K562 (cell line): ENCODE data around the gene ATCAY. TPM values are rescaled to one million over a fixed set of nuclear protein-coding genes. Genes with fewer than 3 reads are reported as not detected.

Experiments
- ATAC-seq: fragments of 200-7000 bp; cut with Tn5 transposase; 3 replicates; pipeline ENCODE4 v1.9.1; 2020; ENCODE audit warnings: moderate library complexity
- BruUV-seq: library from RNA; stranded (reverse); fragments of 400-500 nt; replicated peaks from 2 replicates; lab custom pipeline; 2021; lab: Mats Ljungman, UMichigan
- CTCF ChIA-PET: fragments of 300-600 bp; formaldehyde crosslinking; extraction: SDS; loops from one replicate; lab custom pipeline; 2021; ENCODE audit warnings: low intra/inter-chr PET ratio; lab: Yijun Ruan, JAX
- POLR2A ChIA-PET: fragments of 300-600, 350-650 bp; sonication (Branson Sonifier 250); formaldehyde crosslinking; extraction: SDS; loops from one replicate; lab custom pipeline; 2021; ENCODE audit warnings: antibody characterized with exemption, inconsistent platforms; lab: Yijun Ruan, JAX
- DNase-seq, 4 experiments: peaks; one replicate each; pipeline versions ENCODE4 v3.0.0 to v3.0.0-alpha.2; 2011 to 2018; ENCODE audit warnings: low spot score in 3 of 4, mixed read lengths in 3 of 4; ENCODE audit errors: extremely low read depth in 1 of 4
- FAIRE-seq: peaks from 2 replicates; lab custom pipeline; 2011; peaks lifted over from hg19 to GRCh38; lab: Jason Lieb, UNC
- H2AFZ ChIP-seq: 2 replicates; pipeline ENCODE4 v1.6.0; 2011; ENCODE audit warnings: low read depth, low read length, control low read depth, inconsistent platforms
- H3K27ac ChIP-seq: fragments of 200-600 bp; 3 replicates; pipeline ENCODE4 v1.8.0; 2011; ENCODE audit warnings: low read depth, mild to moderate bottlenecking, control low read depth, inconsistent platforms, low read length, moderate library complexity, mixed read lengths; ENCODE audit errors: extremely low read depth
- H3K27me3 ChIP-seq, 2 experiments: fragments of 300-600 bp in 1 of 2; 2 replicates in 1 of 2; 3 replicates in 1 of 2; pipeline versions ENCODE4 v1.6.0 to v1.8.0; 2011; ENCODE audit warnings: inconsistent platforms in 2 of 2, low read length in 2 of 2, mild to moderate bottlenecking in 1 of 2, mixed read lengths in 1 of 2, moderate library complexity in 1 of 2; ENCODE audit not compliant: control insufficient read depth in 2 of 2, insufficient read depth in 2 of 2
- H3K36me3 ChIP-seq: fragments of 300-600 bp; 3 replicates; pipeline ENCODE4 v1.8.0; 2011; ENCODE audit warnings: mild to moderate bottlenecking, low read length, inconsistent platforms; ENCODE audit not compliant: control insufficient read depth, insufficient read depth
- H3K4me1 ChIP-seq, 2 experiments: fragments of 200-600 bp in 1 of 2; replicated peaks in 1 of 2; 2 replicates in 1 of 2; 3 replicates in 1 of 2; pipeline versions ENCODE4 v1.5.1 to v1.8.0; 2011; ENCODE audit warnings: inconsistent platforms in 2 of 2, low read length in 2 of 2, mild to moderate bottlenecking in 1 of 2, mixed read lengths in 1 of 2, moderate library complexity in 1 of 2; ENCODE audit not compliant: control insufficient read depth in 2 of 2, insufficient read depth in 2 of 2
- H3K4me2 ChIP-seq: 2 replicates; pipeline ENCODE4 v1.6.1; 2011; ENCODE audit warnings: low read length, control low read depth, inconsistent platforms, mixed read lengths; ENCODE audit not compliant: insufficient read depth
- H3K4me3 ChIP-seq: fragments of 200-600 bp; sonication (generic), shearing (Covaris generic); 2 replicates; pipeline ENCODE4 v1.5.1; 2016; ENCODE audit warnings: control low read depth, inconsistent platforms
- H3K79me2 ChIP-seq: fragments of 200-600 bp; 3 replicates; pipeline ENCODE4 v1.8.0; 2011; ENCODE audit warnings: low read length, inconsistent platforms; ENCODE audit not compliant: control insufficient read depth, insufficient read depth
- H3K9ac ChIP-seq, 2 experiments: 2 replicates each; pipeline versions ENCODE4 v1.6.0 to v1.6.1; 2011; ENCODE audit warnings: low read depth in 2 of 2, low read length in 2 of 2, control low read depth in 1 of 2, inconsistent platforms in 1 of 2, mild to moderate bottlenecking in 1 of 2, mixed read lengths in 1 of 2; ENCODE audit not compliant: insufficient read depth in 1 of 2
- H3K9me1 ChIP-seq: one replicate; pipeline ENCODE4 v1.6.0; 2011; ENCODE audit warnings: inconsistent platforms, mild to moderate bottlenecking, low read length, moderate library complexity; ENCODE audit not compliant: control insufficient read depth, insufficient read depth
- H3K9me3 ChIP-seq: replicated peaks from 2 replicates; pipeline ENCODE4 v1.5.1; 2011; ENCODE audit warnings: low read depth, low read length, inconsistent platforms; ENCODE audit not compliant: control insufficient read depth, insufficient read depth
- H4K20me1 ChIP-seq: replicated peaks from 2 replicates; pipeline ENCODE4 v1.6.1; 2011; ENCODE audit warnings: low read length, inconsistent platforms, mixed read lengths; ENCODE audit not compliant: control insufficient read depth, insufficient read depth
- ADNP ChIP-seq: fragments of 200-800 bp; sonication (Bioruptor generic); IDR thresholded peaks from 2 replicates; pipeline ENCODE4 v1.6.1; 2016; ENCODE audit warnings: missing genetic modification characterization, missing compliant biosample characterization
- BCOR ChIP-seq: fragments of 450-650 bp; IDR thresholded peaks from 2 replicates; pipeline ENCODE4 v1.6.1; 2016
- CAMTA2 ChIP-seq: fragments of 250-450 bp; sonication (Bioruptor Pico); conservative IDR thresholded peaks from 2 replicates; pipeline ENCODE4 v1.5.1; 2022
- KDM1A ChIP-seq, 2 experiments: fragments of 450-650 bp; IDR thresholded peaks; 2 replicates each; pipeline ENCODE4 v1.6.1; 2016; ENCODE audit warnings: mild to moderate bottlenecking in 2 of 2
- SIN3B ChIP-seq: fragments of 450-650 bp; IDR thresholded peaks from 2 replicates; pipeline ENCODE4 v1.6.1; 2017; ENCODE audit warnings: low read depth, mild to moderate bottlenecking, moderate library complexity
- XRCC4 ChIP-seq: IDR thresholded peaks from one replicate; pipeline ENCODE4 v1.6.1; 2011; ENCODE audit not compliant: insufficient read depth, insufficient read length; ENCODE audit errors: extremely low read depth
- ZNF785 ChIP-seq: fragments of 250-450 bp; sonication (Bioruptor Pico); IDR thresholded peaks from 2 replicates; pipeline ENCODE4 v1.4.0; 2020; ENCODE audit warnings: mild to moderate bottlenecking
- WGBS: fragments of 100-300 bp; shearing (Covaris generic); methylation state at CpG from one replicate; pipeline ENCODE4 v1.1.6; 2016; ENCODE audit warnings: low coverage, mixed read lengths; ENCODE audit not compliant: insufficient coverage; ENCODE audit errors: missing lambda C conversion rate; 5-methylcytosine and 5-hydroxymethylcytosine counted together
- in situ Hi-C: fragments of 300-500 bp; cut with MboI; formaldehyde crosslinking; loops from 4 replicates; pipeline ENCODE4 v1.15.0; 2018; ENCODE audit warnings: inconsistent platforms, mixed read lengths
- intact Hi-C: fragments of 100-400 bp; cut with micrococcal nuclease; formaldehyde crosslinking; loops from 2 replicates; pipeline ENCODE4 v1.14.2; 2022
- polyA plus RNA-seq, 8 experiments: library from polyadenylated mRNA; depleted of rRNA in 4 of 8; stranded (reverse) in 5 of 8; unstranded in 3 of 8; fragments of >200 nt; fragmentation: Nextera tagmentation in 2 of 8; fragmentation: Illumina TruSeq in 1 of 8; extraction: Ambion mirVana in 2 of 8; extraction: Trizol in 1 of 8; gene quantifications; 2 replicates each; pipeline versions ENCODE4 v1.2.1 to v1.2.3, GENCODE V29; 2011 to 2014; ENCODE audit warnings: inconsistent platforms in 1 of 8, missing spikeins in 1 of 8
- total RNA-seq, 7 experiments: library from RNA; depleted of rRNA in 6 of 7; stranded (reverse); fragments of >200 nt in 6 of 7; fragmentation: Illumina TruSeq in 2 of 7; extraction: Trizol in 2 of 7; gene quantifications; 2 replicates each; pipeline versions ENCODE4 v1.2.1 to v1.2.3, GENCODE V29; 2011 to 2021; ENCODE audit warnings: low replicate concordance in 1 of 7

The ATCAY gene
- total and polyA plus RNA-seq, 9 of the 15 experiments (the other 6 are each of a cell fraction or from before 2014, with no cell fraction given) = not detected

DNA sequence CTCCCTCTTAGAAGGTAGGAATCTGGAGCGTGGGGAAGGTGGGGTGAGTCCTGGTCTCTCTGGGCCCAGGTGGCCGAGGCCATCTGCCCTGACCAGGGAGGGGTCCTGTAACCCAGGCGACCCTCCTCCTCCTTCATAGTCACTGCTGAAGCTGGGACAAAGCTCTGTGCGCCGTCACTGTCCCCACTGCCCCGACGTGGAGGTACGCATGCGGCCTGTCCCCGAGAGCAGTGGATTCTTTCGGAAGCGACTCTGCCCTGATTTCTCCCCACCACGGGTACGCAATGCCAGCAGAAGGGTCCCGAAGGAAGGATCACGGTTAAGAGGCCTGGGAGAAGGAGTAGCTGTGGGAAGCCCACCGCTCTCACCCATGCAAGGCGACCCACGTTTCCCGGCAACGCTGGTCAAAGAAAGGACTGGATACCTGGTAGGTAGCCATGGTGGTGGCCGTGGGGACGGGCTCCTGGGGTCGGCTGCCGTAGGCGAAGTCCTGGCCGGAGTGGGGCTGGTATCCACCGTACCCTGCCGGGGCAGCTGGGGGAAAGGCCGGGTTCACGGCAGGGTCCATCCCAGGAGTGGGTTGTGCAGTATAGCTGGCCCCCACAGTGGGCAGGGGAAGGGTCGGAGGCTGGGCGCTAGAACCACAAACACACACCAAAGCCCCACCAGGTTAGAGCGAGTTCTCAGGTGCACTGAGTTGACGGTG is 46.0 kb upstream of the ATCAY start (continued):
- TF ChIP-seq ZNF785 (CRISPR knock-in tag) = no peak
- TF ChIP-seq SIN3B = no peak

DNA sequence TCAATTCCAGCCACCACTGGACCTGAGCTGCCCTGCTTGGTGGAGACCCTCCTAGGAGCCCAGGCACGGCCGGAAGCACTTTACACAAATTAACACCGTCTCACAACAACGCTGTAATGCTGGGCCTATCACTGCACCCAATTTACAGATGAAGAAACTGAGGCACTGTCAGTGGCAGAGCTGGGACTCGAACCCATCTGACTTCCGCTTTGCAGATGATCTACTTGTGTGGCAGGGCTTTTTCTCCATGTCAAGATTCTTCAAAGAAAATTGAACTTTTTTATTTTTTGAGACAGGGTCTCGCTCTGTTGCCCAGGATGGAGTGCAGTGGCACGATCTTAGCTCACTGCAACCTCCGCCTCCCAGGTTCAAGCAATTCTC is 45.4 kb upstream of the ATCAY start:
- Histone ChIP-seq H3K4me2 (no peak overlapping the region), H3K79me2 (no peaks in the 10 kb centered on the region)
- WGBS = 30% methylated on average over 8 of the region's 9 CpGs
- in situ Hi-C loops = no loop called here
- TF ChIP-seq KDM1A (IDR thresholded peaks at IDR 0.05) = peak in 1 of 2 experiments; percentile 54; a peak in 2 of 4 replicates
- no peak for TF ChIP-seq XRCC4
- TF ChIP-seq BCOR = peak; percentile 52
- TF ChIP-seq ADNP (tag) = peak; percentile 26; the same call in 1 of the 2 replicates
- TF ChIP-seq CAMTA2 (CRISPR knock-in tag) = no peak
- TF ChIP-seq, all 486 proteins: peak for 3
- ChIA-PET CTCF (no interaction called here), POLR2A (interaction anchor here (0.7 kb wide), 1 partner anchor 73 kb away, joined by 4 read pairs; the partner anchor contains the start of gene MRPL54)
- intact Hi-C loops = no loop called here
- Histone ChIP-seq H3K4me1 (peaks cover 0 to 29% of the 10 kb centered on the region in 2 experiments; a peak in 3 of 5 replicates), H3K27ac (no peak overlapping the region), H3K27me3 (peaks cover 11 to 37% of the 10 kb centered on the region in 2 experiments; a peak in 4 of 5 replicates), H3K9me3 (peaks cover 12% of the 10 kb centered on the region), H2AFZ (no peak overlapping the region), H3K36me3 (no peaks in the 10 kb centered on the region), H3K4me3 (no peak overlapping the region), H3K9ac (peak overlapping the region in 1 of 2 experiments; percentile 71; a peak in 1 of 4 replicates), H4K20me1 (no peaks in the 10 kb centered on the region), H3K9me1 (no peaks in the 10 kb centered on the region)
- no peak for ATAC-seq
- no peak for FAIRE-seq
- no peak for DNase-seq
- no TSS peak for BruUV-seq
